CD8-positive, alpha-beta memory T cell (primary cell): ENCODE data around the gene LRRC3. TPM values are rescaled to one million over a fixed set of nuclear protein-coding genes. Genes with fewer than 3 reads are reported as not detected.
"Not testable (repeated sequence)": the region's sequence is repeated elsewhere in the genome, so short reads cannot be mapped to it uniquely, and the experiment has no call there.

Experiments used
- CTCF ChIA-PET: fragments of 350-600 bp; sonication (Branson Sonifier 250); formaldehyde crosslinking; loops from one replicate; lab custom pipeline; 2021; ENCODE audit warnings: antibody characterized with exemption; lab: Charles Lee
- POLR2A ChIA-PET: fragments of 350-600 bp; sonication (Branson Sonifier 250); formaldehyde crosslinking; loops from one replicate; lab custom pipeline; 2021; ENCODE audit warnings: antibody characterized with exemption; lab: Charles Lee
- DNase-seq, 5 donors: peaks; one replicate each; pipeline versions ENCODE4 v3.0.0 to v3.0.0-alpha.2; 2020 to 2022; ENCODE audit warnings: mixed read lengths in 1 of 5
- H3K27ac ChIP-seq: one replicate; pipeline ENCODE4 v1.7.0; 2013; ENCODE audit warnings: low read depth, mild to moderate bottlenecking, low read length, moderate library complexity
- H3K27me3 ChIP-seq: 2 replicates; pipeline ENCODE4 v1.7.0; 2013; ENCODE audit warnings: low read length, mild to moderate bottlenecking; ENCODE audit not compliant: insufficient read depth, poor library complexity, severe bottlenecking
- H3K36me3 ChIP-seq: 2 replicates; pipeline ENCODE4 v1.7.0; 2013; ENCODE audit warnings: mild to moderate bottlenecking, low read length, moderate library complexity; ENCODE audit not compliant: insufficient read depth
- H3K4me1 ChIP-seq: 2 replicates; pipeline ENCODE4 v1.7.0; 2013; ENCODE audit warnings: mild to moderate bottlenecking, low read length, moderate library complexity; ENCODE audit not compliant: insufficient read depth
- H3K4me3 ChIP-seq: 2 replicates; pipeline ENCODE4 v1.7.0; 2013; ENCODE audit warnings: mild to moderate bottlenecking, low read length
- H3K9me3 ChIP-seq: 2 replicates; pipeline ENCODE4 v1.7.0; 2013; ENCODE audit warnings: mild to moderate bottlenecking, low read length
- H3K27ac Mint-ChIP-seq, 8 donors: one replicate each; pipeline ENCODE4 v1.8.0; 2020 to 2021; ENCODE audit warnings: mixed read lengths in 8 of 8, mild to moderate bottlenecking in 6 of 8, inconsistent platforms in 3 of 8, moderate library complexity in 3 of 8
- H3K27me3 Mint-ChIP-seq, 2 donors: one replicate each; pipeline ENCODE4 v1.8.0; 2020 to 2021; ENCODE audit warnings: mixed read lengths in 2 of 2, mild to moderate bottlenecking in 1 of 2, moderate library complexity in 1 of 2
- H3K36me3 Mint-ChIP-seq, 3 donors: one replicate each; pipeline ENCODE4 v1.8.0; 2020 to 2021; ENCODE audit warnings: mixed read lengths in 3 of 3, inconsistent platforms in 1 of 3, mild to moderate bottlenecking in 1 of 3
- H3K4me1 Mint-ChIP-seq, 3 donors: one replicate each; pipeline ENCODE4 v1.8.0; 2020 to 2021; ENCODE audit warnings: mixed read lengths in 3 of 3, inconsistent platforms in 1 of 3, mild to moderate bottlenecking in 1 of 3
- H3K4me3 Mint-ChIP-seq, 7 donors: one replicate each; pipeline ENCODE4 v1.8.0; 2020 to 2021; ENCODE audit warnings: mixed read lengths in 7 of 7, mild to moderate bottlenecking in 6 of 7, moderate library complexity in 4 of 7, inconsistent platforms in 2 of 7
- H3K9me3 Mint-ChIP-seq, 5 donors: one replicate each; pipeline ENCODE4 v1.8.0; 2020 to 2022; ENCODE audit warnings: mixed read lengths in 5 of 5, mild to moderate bottlenecking in 3 of 5, moderate library complexity in 2 of 5, inconsistent platforms in 1 of 5
- polyA plus RNA-seq: library from polyadenylated mRNA; unstranded; fragments of 300-500 nt; fragmentation: Illumina TruSeq; gene quantifications from one replicate; pipeline ENCODE4 v1.2.3, GENCODE V29; 2021
- total RNA-seq, 2 experiments: library from RNA; stranded (reverse); gene quantifications; one replicate each; pipeline ENCODE4 v1.2.3, GENCODE V29; 2021

The LRRC3 gene
- total and polyA plus RNA-seq, 3 experiments from 2014 or later = 0.17 to 0.90 (median 0.80) TPM

GRCh38 chr21:44414291-44415072 is 40.8 kb upstream of the LRRC3 start:
- Histone ChIP-seq H3K27ac (no peak overlapping the region), H3K4me1 (no peaks in the 10 kb centered on the region), H3K4me3 (no peak overlapping the region), H3K36me3 (no peaks in the 10 kb centered on the region), H3K27me3 (no peaks in the 10 kb centered on the region), H3K9me3 (no peaks in the 10 kb centered on the region)
- ChIA-PET CTCF (no interaction called here), POLR2A (no interaction called here)
- no peaks in the 10 kb centered on the region for H3K4me1 Mint-ChIP-seq
- no peak overlapping the region for H3K27ac Mint-ChIP-seq
- peaks cover 0 to 3% (median 0%) of the 10 kb centered on the region in 3 donors for H3K36me3 Mint-ChIP-seq
- no peaks in the 10 kb centered on the region for H3K9me3 Mint-ChIP-seq
- peak in 1 of 5 donors; percentile 31 for DNase-seq
- peaks cover 0 to 4% of the 10 kb centered on the region in 2 donors for H3K27me3 Mint-ChIP-seq
- H3K4me3 Mint-ChIP-seq = no peak overlapping the region

GRCh38 chr21:44415073-44416025 is 40.0 kb upstream of the LRRC3 start:
- no peak overlapping the region for H3K4me3 ChIP-seq
- ChIA-PET POLR2A (no interaction called here), CTCF (no interaction called here)
- no peaks in the 10 kb centered on the region for H3K27me3 ChIP-seq
- DNase-seq = no peak
- no peaks in the 10 kb centered on the region for H3K9me3 ChIP-seq
- Mint-ChIP-seq H3K9me3 (no peaks in the 10 kb centered on the region), H3K4me1 (no peaks in the 10 kb centered on the region), H3K36me3 (peaks cover 0 to 9% (median 0%) of the 10 kb centered on the region in 3 donors), H3K4me3 (no peak overlapping the region), H3K27me3 (peaks cover 0 to 4% of the 10 kb centered on the region in 2 donors), H3K27ac (no peak overlapping the region)
- no peaks in the 10 kb centered on the region for H3K4me1 ChIP-seq
- H3K36me3 ChIP-seq = no peaks in the 10 kb centered on the region
- H3K27ac ChIP-seq = no peak overlapping the region

DNA sequence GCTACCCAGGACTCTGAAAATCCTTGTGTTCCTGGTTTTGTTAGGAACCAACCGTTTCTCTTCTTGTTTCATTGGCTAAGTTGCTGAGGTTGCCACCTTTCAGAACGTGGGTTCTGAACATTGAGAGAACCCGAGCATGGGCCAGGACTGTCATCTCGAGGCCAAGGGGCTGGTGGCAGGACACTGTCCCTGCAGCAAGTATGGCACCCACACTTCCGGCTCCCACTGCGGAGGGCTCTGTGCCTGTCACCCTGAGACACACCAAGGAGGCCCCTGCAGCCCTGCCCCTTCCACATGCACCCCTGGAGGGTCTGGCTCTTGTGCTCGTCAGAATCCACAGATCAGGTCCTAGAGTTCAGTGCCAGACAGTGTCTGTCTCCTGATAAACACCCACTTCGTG is 39.1 kb upstream of the LRRC3 start:
- H3K27ac Mint-ChIP-seq = no peak overlapping the region
- ChIA-PET POLR2A (no interaction called here), CTCF (no interaction called here)
- Histone ChIP-seq H3K4me3 (no peak overlapping the region), H3K36me3 (no peaks in the 10 kb centered on the region), H3K27ac (no peak overlapping the region), H3K27me3 (no peaks in the 10 kb centered on the region), H3K4me1 (no peaks in the 10 kb centered on the region), H3K9me3 (no peaks in the 10 kb centered on the region)
- H3K4me3 Mint-ChIP-seq = no peak overlapping the region
- H3K4me1 Mint-ChIP-seq = no peaks in the 10 kb centered on the region
- H3K36me3 Mint-ChIP-seq = peaks cover 0 to 9% (median 0%) of the 10 kb centered on the region in 3 donors
- peaks cover 0 to 4% of the 10 kb centered on the region in 2 donors for H3K27me3 Mint-ChIP-seq
- no peaks in the 10 kb centered on the region for H3K9me3 Mint-ChIP-seq
- DNase-seq = no peak

- H3K9me3 ChIP-seq, H3K4me3 Mint-ChIP-seq, H3K4me1 ChIP-seq, H3K9me3 Mint-ChIP-seq, H3K27me3 ChIP-seq, POLR2A ChIA-PET, H3K4me1 Mint-ChIP-seq, H3K27ac ChIP-seq, H3K27me3 Mint-ChIP-seq, H3K4me3 ChIP-seq, H3K36me3 Mint-ChIP-seq, H3K27ac Mint-ChIP-seq, H3K36me3 ChIP-seq: not testable (repeated sequence)
- DNase-seq = peak in 1 of 5 donors; percentile 30
- CTCF ChIA-PET = interaction anchor here (1.7 kb wide), 1 partner anchor 112 kb away, joined by 3 read pairs; no protein-coding TSS in a partner anchor
These were observed 37.6 kb upstream of the LRRC3 start for GRCh38 chr21:44417621-44418107.

DNA sequence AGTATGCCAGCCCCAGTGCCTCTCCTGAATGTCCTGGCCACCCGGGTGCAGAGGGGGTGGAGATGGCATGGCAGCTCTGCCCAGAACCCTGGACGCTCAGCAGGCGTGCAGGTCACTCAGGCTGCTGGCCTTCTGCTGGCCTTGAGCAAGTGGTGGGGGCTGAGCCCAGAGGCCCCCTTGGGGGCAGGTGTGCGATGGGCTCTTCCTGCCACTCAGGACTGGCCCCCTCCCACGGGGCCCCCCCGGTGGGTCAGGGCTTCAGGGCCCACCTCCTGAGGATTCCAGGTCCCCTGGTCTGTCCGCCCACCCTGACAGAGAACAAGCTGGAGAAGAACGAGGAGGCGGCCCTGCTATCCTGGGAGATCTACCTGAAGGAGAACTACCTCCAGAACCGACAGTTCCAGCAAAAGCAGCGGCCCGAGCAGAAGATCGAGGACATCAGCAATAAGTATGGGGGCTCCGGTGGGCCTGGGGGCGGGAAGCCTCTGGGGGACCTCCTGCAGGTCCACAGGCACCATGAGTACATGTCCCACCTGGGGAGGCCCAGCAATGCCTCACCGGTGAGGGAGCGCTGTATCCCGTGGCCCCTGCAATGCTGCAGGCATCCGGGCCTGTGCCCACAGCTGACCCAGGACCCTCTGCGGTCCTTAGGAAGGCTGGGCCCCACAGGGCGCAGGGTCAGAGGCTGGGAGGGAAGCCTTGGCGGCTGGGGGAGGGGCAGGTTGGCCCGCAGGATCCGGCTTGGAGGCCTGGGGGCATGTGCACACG is 37.0 kb upstream of the LRRC3 start:
- Histone ChIP-seq H3K4me3 (no peak overlapping the region), H3K4me1 (no peaks in the 10 kb centered on the region), H3K36me3 (no peaks in the 10 kb centered on the region), H3K27ac (no peak overlapping the region), H3K9me3 (no peaks in the 10 kb centered on the region), H3K27me3 (no peaks in the 10 kb centered on the region)
- no peaks in the 10 kb centered on the region for H3K4me1 Mint-ChIP-seq
- ChIA-PET CTCF (interaction anchor here (1.7 kb wide), 1 partner anchor 113 kb away, joined by 3 read pairs; no protein-coding TSS in a partner anchor), POLR2A (no interaction called here)
- DNase-seq = peak in 1 of 5 donors; percentile 37
- no peaks in the 10 kb centered on the region for H3K9me3 Mint-ChIP-seq
- no peak overlapping the region for H3K27ac Mint-ChIP-seq
- H3K27me3 Mint-ChIP-seq = no peaks in the 10 kb centered on the region
- H3K36me3 Mint-ChIP-seq = peaks cover 0 to 9% (median 0%) of the 10 kb centered on the region in 3 donors
- no peak overlapping the region for H3K4me3 Mint-ChIP-seq

GRCh38 chr21:44418876-44419230 is 36.5 kb upstream of the LRRC3 start:
- Mint-ChIP-seq H3K27me3 (no peaks in the 10 kb centered on the region), H3K27ac (no peak overlapping the region), H3K9me3 (no peaks in the 10 kb centered on the region), H3K4me1 (no peaks in the 10 kb centered on the region), H3K4me3 (no peak overlapping the region), H3K36me3 (peaks cover 0 to 9% (median 0%) of the 10 kb centered on the region in 3 donors)
- H3K4me1 ChIP-seq = no peaks in the 10 kb centered on the region
- no peak overlapping the region for H3K27ac ChIP-seq
- H3K9me3 ChIP-seq = no peaks in the 10 kb centered on the region
- H3K36me3 ChIP-seq = no peaks in the 10 kb centered on the region
- CTCF ChIA-PET = interaction anchor here (1.7 kb wide), 1 partner anchor 114 kb away, joined by 3 read pairs; no protein-coding TSS in a partner anchor
- no peaks in the 10 kb centered on the region for H3K27me3 ChIP-seq
- POLR2A ChIA-PET = no interaction called here
- peak in 1 of 5 donors; percentile 30 for DNase-seq
- no peak overlapping the region for H3K4me3 ChIP-seq

DNA sequence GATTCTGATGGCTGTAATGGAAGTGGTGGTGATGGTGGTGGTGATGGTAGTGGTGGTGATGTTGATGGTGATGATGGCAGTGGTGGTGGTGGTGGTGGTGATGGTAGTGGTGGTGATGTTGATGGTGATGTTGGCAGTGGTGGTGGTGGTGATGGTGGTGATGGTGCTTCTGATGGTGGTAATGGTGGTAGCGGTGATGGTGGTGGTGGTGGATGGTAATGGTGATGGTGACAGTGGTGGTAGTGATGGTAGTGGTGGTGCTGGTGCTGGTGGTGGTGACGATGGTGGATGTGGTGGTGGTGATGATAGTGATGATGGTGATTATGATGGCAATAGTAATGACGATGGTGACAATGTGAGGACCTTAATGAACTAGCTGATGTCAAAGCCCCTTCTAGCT is 35.6 kb upstream of the LRRC3 start:
- Histone ChIP-seq H3K36me3 (no peaks in the 10 kb centered on the region), H3K27me3 (no peaks in the 10 kb centered on the region), H3K27ac (no peak overlapping the region), H3K4me1 (no peaks in the 10 kb centered on the region), H3K9me3 (no peaks in the 10 kb centered on the region), H3K4me3 (no peak overlapping the region)
- Mint-ChIP-seq H3K4me3 (peak overlapping the region in 1 of 7 donors; percentile 66), H3K4me1 (no peaks in the 10 kb centered on the region), H3K9me3 (no peaks in the 10 kb centered on the region), H3K27ac (peak overlapping the region in 1 of 8 donors; percentile 64), H3K36me3 (peaks cover 0 to 9% (median 0%) of the 10 kb centered on the region in 3 donors), H3K27me3 (no peaks in the 10 kb centered on the region)
- no peak for DNase-seq
- ChIA-PET CTCF (no interaction called here), POLR2A (no interaction called here)
